ENCODE data around the gene FBXO21.
"Not testable (repeated sequence)": the region's sequence is repeated elsewhere in the genome, so short reads cannot be mapped to it uniquely, and the experiment has no call there.

Gene FBXO21

GRCh38 chr12:117100851-117101673 is 89.2 kb downstream of the FBXO21 start:
- no peak for DNase-seq

GRCh38 chr12:117100251-117100650 is 90.0 kb downstream of the FBXO21 start:
- DNase-seq = no peak

- peak; percentile 38 for DNase-seq
Observed at GRCh38 chr12:117098361-117099217, 91.7 kb downstream of the FBXO21 start.

- DNase-seq = no peak
Observed at GRCh38 chr12:117098024-117098360, 92.3 kb downstream of the FBXO21 start.

- no peak for DNase-seq
Observed at GRCh38 chr12:117097159-117097558, 93.1 kb downstream of the FBXO21 start.

- DNase-seq = no peak
Observed at GRCh38 chr12:117096501-117097042, 93.7 kb downstream of the FBXO21 start.

GRCh38 chr12:117095191-117095590 is 95.1 kb downstream of the FBXO21 start:
- DNase-seq = not testable (repeated sequence)

- DNase-seq = no peak
Observed at GRCh38 chr12:117093918-117094630, 96.2 kb downstream of the FBXO21 start.

- no peak for DNase-seq
Observed at GRCh38 chr12:117093431-117093830, 96.8 kb downstream of the FBXO21 start.

- no peak for DNase-seq
Observed at GRCh38 chr12:117092886-117093285, 97.4 kb downstream of the FBXO21 start.

GRCh38 chr12:117092511-117092780 is 97.8 kb downstream of the FBXO21 start:
- no peak for DNase-seq

Data from activated T-cell treated with anti-CD3 and anti-CD28 coated beads, Interleukin-2, amount 50 U/mL, for 1 hour (primary cell).